Loucy (cell line): ENCODE measurements around the gene EVI2B.

Source experiments
- CTCF ChIP-seq: fragments of 200-600 bp; sonication (generic); conservative IDR thresholded peaks from 2 replicates; pipeline ENCODE4 v1.5.1; 2014; ENCODE audit warnings: mild to moderate bottlenecking, antibody characterized with exemption, low read length
- EZH2phosphoT487 ChIP-seq: fragments of 200-600 bp; IDR thresholded peaks from 2 replicates; pipeline ENCODE4 v1.6.1; 2018; ENCODE audit warnings: antibody characterized with exemption, mild to moderate bottlenecking, moderate library complexity, borderline replicate concordance

DNA sequence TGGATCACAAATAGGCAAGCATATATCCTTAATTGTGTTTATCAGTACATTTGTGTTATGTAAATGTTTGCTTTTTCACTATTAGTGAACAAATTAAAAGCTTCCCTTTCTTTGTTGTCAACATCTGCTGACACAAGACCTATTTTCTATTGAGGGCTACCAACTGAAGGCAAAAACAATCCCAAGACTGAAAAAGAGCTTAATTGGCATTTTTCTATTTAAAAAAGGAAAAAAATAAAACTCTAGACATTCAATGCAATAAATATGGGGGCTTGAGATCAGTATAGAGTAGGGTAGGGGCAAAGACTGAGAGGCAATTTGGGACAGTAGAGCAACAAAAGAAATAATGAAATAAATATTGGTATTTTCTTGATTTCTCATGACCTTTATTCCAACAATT is 41.1 kb downstream of the EVI2B start:
- TF ChIP-seq CTCF, result no peak
- no peak for TF ChIP-seq EZH2phosphoT487
